ENCODE data around the gene RNASE4. TPM values are rescaled to one million over a fixed set of nuclear protein-coding genes. Genes with fewer than 3 reads are reported as not detected.

The RNASE4 gene
- total RNA-seq, 1 experiment from 2014 or later = 3.3 TPM

DNA sequence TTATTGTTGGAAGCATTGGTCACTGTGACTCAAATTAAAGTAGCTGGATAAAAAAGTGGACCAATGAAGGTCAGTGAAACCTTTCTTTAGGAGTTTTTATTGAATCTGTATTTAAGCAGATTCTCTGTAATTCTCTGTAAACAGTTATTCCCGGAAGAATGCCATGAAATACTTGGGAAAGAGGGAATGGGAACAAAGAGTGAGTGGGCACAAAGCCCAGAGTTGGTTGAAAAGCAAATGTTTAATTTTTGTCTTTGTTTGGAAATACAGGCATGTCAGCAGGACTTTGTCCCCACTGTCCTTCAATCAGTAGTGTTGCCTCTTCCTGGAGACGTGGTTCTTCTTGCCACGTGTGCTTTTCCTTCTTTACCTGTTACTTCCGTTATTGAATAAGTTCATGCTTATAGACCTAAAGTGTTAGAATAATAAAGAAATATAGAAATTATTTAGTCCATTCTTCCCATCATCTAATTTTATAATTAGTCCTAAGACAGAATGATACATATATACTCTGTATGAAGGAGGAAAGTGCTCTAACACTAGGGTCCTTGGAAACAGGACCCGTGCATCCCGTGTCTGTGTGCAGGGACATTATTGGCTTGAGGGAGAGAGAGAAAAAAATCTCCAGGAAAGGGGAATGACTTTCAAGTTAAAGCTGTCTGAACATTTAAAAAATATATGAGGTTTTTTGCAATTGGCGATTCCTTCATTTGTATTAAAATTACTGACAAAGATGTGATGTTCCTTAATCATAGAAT lies 2.2 kb downstream of the RNASE4 start:
- H3K27ac ChIP-seq (ENCODE audit: low read length) = no peak overlapping the region
- CTCF ChIA-PET = no interaction called here
- in situ Hi-C loops (cut with HindIII; ENCODE audit: low pct_unique_long_range_greater_than_20kb, low sequenced_read_pairs) = no loop called here
- BruUV-seq (replicated peaks) = no TSS peak
- POLR2A ChIA-PET = no interaction called here
- DNase-seq (ENCODE audit: low read depth, low spot score) (no peak), ATAC-seq (no peak)
- no peaks in the 10 kb centered on the region for H3K27me3 ChIP-seq (ENCODE audit: control insufficient read depth, insufficient read depth, low read length)
- intact Hi-C loops (cut with micrococcal nuclease; ENCODE audit: unreplicated experiment) = no loop called here
- TF ChIP-seq, protein P1, sequence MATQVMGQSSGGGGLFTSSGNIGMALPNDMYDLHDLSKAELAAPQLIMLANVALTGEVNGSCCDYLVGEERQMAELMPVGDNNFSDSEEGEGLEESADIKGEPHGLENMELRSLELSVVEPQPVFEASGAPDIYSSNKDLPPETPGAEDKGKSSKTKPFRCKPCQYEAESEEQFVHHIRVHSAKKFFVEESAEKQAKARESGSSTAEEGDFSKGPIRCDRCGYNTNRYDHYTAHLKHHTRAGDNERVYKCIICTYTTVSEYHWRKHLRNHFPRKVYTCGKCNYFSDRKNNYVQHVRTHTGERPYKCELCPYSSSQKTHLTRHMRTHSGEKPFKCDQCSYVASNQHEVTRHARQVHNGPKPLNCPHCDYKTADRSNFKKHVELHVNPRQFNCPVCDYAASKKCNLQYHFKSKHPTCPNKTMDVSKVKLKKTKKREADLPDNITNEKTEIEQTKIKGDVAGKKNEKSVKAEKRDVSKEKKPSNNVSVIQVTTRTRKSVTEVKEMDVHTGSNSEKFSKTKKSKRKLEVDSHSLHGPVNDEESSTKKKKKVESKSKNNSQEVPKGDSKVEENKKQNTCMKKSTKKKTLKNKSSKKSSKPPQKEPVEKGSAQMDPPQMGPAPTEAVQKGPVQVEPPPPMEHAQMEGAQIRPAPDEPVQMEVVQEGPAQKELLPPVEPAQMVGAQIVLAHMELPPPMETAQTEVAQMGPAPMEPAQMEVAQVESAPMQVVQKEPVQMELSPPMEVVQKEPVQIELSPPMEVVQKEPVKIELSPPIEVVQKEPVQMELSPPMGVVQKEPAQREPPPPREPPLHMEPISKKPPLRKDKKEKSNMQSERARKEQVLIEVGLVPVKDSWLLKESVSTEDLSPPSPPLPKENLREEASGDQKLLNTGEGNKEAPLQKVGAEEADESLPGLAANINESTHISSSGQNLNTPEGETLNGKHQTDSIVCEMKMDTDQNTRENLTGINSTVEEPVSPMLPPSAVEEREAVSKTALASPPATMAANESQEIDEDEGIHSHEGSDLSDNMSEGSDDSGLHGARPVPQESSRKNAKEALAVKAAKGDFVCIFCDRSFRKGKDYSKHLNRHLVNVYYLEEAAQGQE (IDR thresholded peaks at IDR 0.05; ENCODE audit: insufficient read depth in 1 of 2, low read depth in 2 of 2, low read length in 1 of 2) = no peak
- TF ChIP-seq TCF7L2 (IDR thresholded peaks at IDR 0.05; ENCODE audit: low read depth, low read length) = no peak
- no peaks in the 10 kb centered on the region for H3K36me3 ChIP-seq (ENCODE audit: control insufficient read depth, insufficient read depth, low read length)
- H3K4me3 ChIP-seq (ENCODE audit: low read depth in 2 of 2, low read length in 2 of 2) = no peak overlapping the region
- H3K4me1 ChIP-seq (ENCODE audit: control insufficient read depth, insufficient read depth, low read length) = peaks cover 6% of the 10 kb centered on the region
- H3K9me3 ChIP-seq (ENCODE audit: control insufficient read depth, insufficient read depth, low read depth, low read length) = no peaks in the 10 kb centered on the region

DNA sequence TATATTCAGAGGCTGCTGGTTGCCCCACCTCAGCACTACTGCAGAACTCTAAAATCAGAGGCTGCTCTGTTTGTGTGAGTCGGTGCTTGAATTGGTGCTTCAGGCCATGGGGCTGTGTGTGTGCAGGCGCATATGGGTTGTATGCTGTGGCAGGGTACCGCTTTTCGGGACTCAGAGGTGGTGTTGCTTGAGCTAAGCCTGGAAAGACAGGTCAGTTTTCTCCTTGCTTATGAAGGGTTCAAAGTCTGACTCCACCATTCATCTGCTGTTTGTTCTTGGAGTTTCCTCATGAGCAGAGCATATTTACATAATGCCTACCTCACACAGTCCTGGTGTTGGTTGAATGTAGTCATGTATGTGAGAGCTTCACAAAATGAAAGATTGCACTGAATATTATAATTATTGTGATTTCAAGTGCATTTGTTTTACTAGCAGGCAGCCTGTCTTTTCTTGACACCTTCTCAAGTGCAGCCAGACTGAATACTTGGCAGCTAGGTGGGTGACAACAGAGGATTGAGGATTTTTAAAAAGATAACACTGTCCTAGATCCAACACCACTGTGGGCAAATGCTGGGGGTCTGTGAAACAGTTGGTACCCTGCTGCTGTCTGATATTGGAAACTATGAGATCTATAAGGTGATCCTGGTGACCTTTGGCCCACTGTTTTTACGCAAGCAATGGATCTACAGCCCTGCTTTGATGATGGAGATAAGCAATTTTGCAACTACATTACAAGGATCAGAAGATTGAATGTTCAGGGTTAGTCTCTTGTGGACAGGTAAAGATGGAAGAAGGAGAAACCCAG lies 3.2 kb downstream of the RNASE4 start:
- CTCF ChIA-PET = interaction anchor here (0.6 kb wide), 1 partner anchor 25 kb away, joined by 3 read pairs; no protein-coding TSS in a partner anchor
- Histone ChIP-seq H3K4me3 (ENCODE audit: low read depth in 2 of 2, low read length in 2 of 2) (no peak overlapping the region), H3K27me3 (ENCODE audit: control insufficient read depth, insufficient read depth, low read length) (no peaks in the 10 kb centered on the region), H3K9me3 (ENCODE audit: control insufficient read depth, insufficient read depth, low read depth, low read length) (no peaks in the 10 kb centered on the region), H3K27ac (ENCODE audit: low read length) (no peak overlapping the region), H3K36me3 (ENCODE audit: control insufficient read depth, insufficient read depth, low read length) (no peaks in the 10 kb centered on the region), H3K4me1 (ENCODE audit: control insufficient read depth, insufficient read depth, low read length) (peaks cover 6% of the 10 kb centered on the region)
- TF ChIP-seq, protein P1 (IDR thresholded peaks at IDR 0.05; ENCODE audit: insufficient read depth in 1 of 2, low read depth in 2 of 2, low read length in 1 of 2) = no peak
- no peak for TF ChIP-seq TCF7L2 (IDR thresholded peaks at IDR 0.05; ENCODE audit: low read depth, low read length)
- TF ChIP-seq SIN3A (IDR thresholded peaks at IDR 0.05; ENCODE audit: borderline replicate concordance, insufficient read depth, low read depth, low read length) = no peak
- TF ChIP-seq, protein P2, sequence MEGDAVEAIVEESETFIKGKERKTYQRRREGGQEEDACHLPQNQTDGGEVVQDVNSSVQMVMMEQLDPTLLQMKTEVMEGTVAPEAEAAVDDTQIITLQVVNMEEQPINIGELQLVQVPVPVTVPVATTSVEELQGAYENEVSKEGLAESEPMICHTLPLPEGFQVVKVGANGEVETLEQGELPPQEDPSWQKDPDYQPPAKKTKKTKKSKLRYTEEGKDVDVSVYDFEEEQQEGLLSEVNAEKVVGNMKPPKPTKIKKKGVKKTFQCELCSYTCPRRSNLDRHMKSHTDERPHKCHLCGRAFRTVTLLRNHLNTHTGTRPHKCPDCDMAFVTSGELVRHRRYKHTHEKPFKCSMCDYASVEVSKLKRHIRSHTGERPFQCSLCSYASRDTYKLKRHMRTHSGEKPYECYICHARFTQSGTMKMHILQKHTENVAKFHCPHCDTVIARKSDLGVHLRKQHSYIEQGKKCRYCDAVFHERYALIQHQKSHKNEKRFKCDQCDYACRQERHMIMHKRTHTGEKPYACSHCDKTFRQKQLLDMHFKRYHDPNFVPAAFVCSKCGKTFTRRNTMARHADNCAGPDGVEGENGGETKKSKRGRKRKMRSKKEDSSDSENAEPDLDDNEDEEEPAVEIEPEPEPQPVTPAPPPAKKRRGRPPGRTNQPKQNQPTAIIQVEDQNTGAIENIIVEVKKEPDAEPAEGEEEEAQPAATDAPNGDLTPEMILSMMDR (IDR thresholded peaks at IDR 0.05) = no peak
- no peak for TF ChIP-seq POLR2AphosphoS5 (IDR thresholded peaks at IDR 0.05; ENCODE audit: low read depth, low read length)
- POLR2A ChIA-PET = no interaction called here
- no peak for ATAC-seq
- in situ Hi-C loops (cut with HindIII; ENCODE audit: low pct_unique_long_range_greater_than_20kb, low sequenced_read_pairs) (no loop called here), intact Hi-C loops (cut with micrococcal nuclease; ENCODE audit: unreplicated experiment) (no loop called here)
- BruUV-seq (replicated peaks) = no TSS peak
- no peak for DNase-seq (ENCODE audit: low read depth, low spot score)

All from Panc1 (cell line).